GM12878 (cell line): ENCODE measurements around the gene CHAF1A. TPM values are rescaled to one million over a fixed set of nuclear protein-coding genes. Genes with fewer than 3 reads are reported as not detected.
A peak's percentile ranks its signal among the peaks of the same experiment; 100 is the strongest.

Experiments used
- ATAC-seq: fragments of 200-7000 bp; cut with Tn5 transposase; 3 replicates; pipeline ENCODE4 v1.9.1; 2020; ENCODE audit warnings: mild to moderate bottlenecking, moderate library complexity
- BruUV-seq: library from RNA; stranded (reverse); fragments of 400-500 nt; replicated peaks from 2 replicates; lab custom pipeline; 2021; lab: Mats Ljungman, UMichigan
- CTCF ChIA-PET: fragments of 300-600 bp; sonication (Branson Sonifier 250); formaldehyde crosslinking; extraction: SDS; loops from one replicate; lab custom pipeline; 2021; ENCODE audit warnings: inconsistent platforms; lab: Yijun Ruan, JAX
- POLR2A ChIA-PET: fragments of 350-600 bp; formaldehyde crosslinking; extraction: SDS; loops from one replicate; lab custom pipeline; 2021; ENCODE audit warnings: inconsistent platforms; lab: Charles Lee
- RAD21 ChIA-PET: fragments of 300-600 bp; sonication (Branson Sonifier 250); formaldehyde crosslinking; loops from one replicate; lab custom pipeline; 2023; ENCODE audit warnings: antibody characterized with exemption; ENCODE audit not compliant: unreplicated experiment; lab: Charles Lee
- SMC1A ChIA-PET: fragments of 300-600 bp; sonication (Branson Sonifier 250); formaldehyde crosslinking; loops from one replicate; lab custom pipeline; 2023; ENCODE audit not compliant: unreplicated experiment, uncharacterized antibody; lab: Charles Lee
- DNase-seq: peaks from one replicate; pipeline ENCODE4 v3.0.0-alpha.2; 2011; ENCODE audit warnings: low read depth, low spot score
- FAIRE-seq: peaks from 3 replicates; lab custom pipeline; 2011; peaks lifted over from hg19 to GRCh38; lab: Jason Lieb, UNC
- H2AFZ ChIP-seq: 2 replicates; pipeline ENCODE4 v1.6.0; 2011; ENCODE audit warnings: low read depth, low read length, control low read depth; ENCODE audit not compliant: control insufficient read depth
- H3K27ac ChIP-seq: 2 replicates; pipeline ENCODE4 v1.5.1; 2011; ENCODE audit warnings: control low read depth; ENCODE audit not compliant: control insufficient read depth, insufficient read depth
- H3K27me3 ChIP-seq, 2 experiments: replicated peaks in 1 of 2; 2 replicates each; pipeline versions ENCODE4 v1.6.0 to v1.6.1; 2011; ENCODE audit warnings: low read length in 1 of 2; ENCODE audit not compliant: control insufficient read depth in 2 of 2, insufficient read depth in 2 of 2
- H3K36me3 ChIP-seq, 2 experiments: 2 replicates each; pipeline ENCODE4 v1.5.1; 2011; ENCODE audit warnings: low read length in 1 of 2; ENCODE audit not compliant: control insufficient read depth in 2 of 2, insufficient read depth in 2 of 2
- H3K4me1 ChIP-seq: 2 replicates; pipeline ENCODE4 v1.6.1; 2011; ENCODE audit warnings: mild to moderate bottlenecking, low read length, moderate library complexity, mixed read lengths; ENCODE audit not compliant: control insufficient read depth, insufficient read depth
- H3K4me2 ChIP-seq: 2 replicates; pipeline ENCODE4 v1.6.0; 2011; ENCODE audit warnings: control low read depth; ENCODE audit not compliant: control insufficient read depth, insufficient read depth
- H3K4me3 ChIP-seq: fragments of 200-600 bp; sonication (generic); 2 replicates; pipeline ENCODE4 v1.5.1; 2016
- H3K79me2 ChIP-seq: 2 replicates; pipeline ENCODE4 v1.6.0; 2011; ENCODE audit warnings: low read length; ENCODE audit not compliant: control insufficient read depth, insufficient read depth
- H3K9ac ChIP-seq: 2 replicates; pipeline ENCODE4 v1.8.0; 2011; ENCODE audit warnings: low read length, control low read depth, mixed read lengths; ENCODE audit not compliant: control insufficient read depth, insufficient read depth
- H3K9me3 ChIP-seq: replicated peaks from 3 replicates; pipeline ENCODE4 v1.5.1; 2011; ENCODE audit warnings: mild to moderate bottlenecking, low read length; ENCODE audit not compliant: control insufficient read depth, insufficient read depth
- H4K20me1 ChIP-seq: 2 replicates; pipeline ENCODE4 v1.6.0; 2011; ENCODE audit not compliant: control insufficient read depth, insufficient read depth
- POLR2A ChIP-seq: IDR thresholded peaks from 2 replicates; pipeline ENCODE4 v1.6.1; 2011; ENCODE audit warnings: low read depth, mild to moderate bottlenecking, low read length
- WGBS: methylation state at CpG from one replicate; pipeline ENCODE4 v1.1.6; 2016; ENCODE audit warnings: low lambda C conversion rate; ENCODE audit not compliant: insufficient replicate concordance, insufficient coverage; ENCODE audit errors: missing lambda C conversion rate; 5-methylcytosine and 5-hydroxymethylcytosine counted together
- in situ Hi-C: fragments of 300-500 bp; cut with MboI; formaldehyde crosslinking; loops from 9 replicates; pipeline ENCODE4 v1.14.3; 2018; ENCODE audit warnings: mixed read lengths
- intact Hi-C: fragments of 100-400 bp; cut with micrococcal nuclease; formaldehyde crosslinking; loops from one replicate; pipeline ENCODE4 v1.14.2; 2022; ENCODE audit not compliant: unreplicated experiment
- polyA plus RNA-seq, 11 experiments: library from polyadenylated mRNA; depleted of rRNA in 4 of 11; unstranded in 6 of 11; stranded (reverse) in 5 of 11; fragments of >200 nt; fragmentation: Nextera tagmentation in 4 of 11; fragmentation: Illumina TruSeq in 1 of 11; extraction: Ambion mirVana in 4 of 11; extraction: Trizol in 1 of 11; gene quantifications; 1 replicate in 1 of 11; 2 replicates in 10 of 11; pipeline versions ENCODE4 v1.2.1 to v1.2.3, GENCODE V29; 2011 to 2016; ENCODE audit warnings: inconsistent platforms in 2 of 11, missing spikeins in 2 of 11, low read depth in 1 of 11
- total RNA-seq, 4 experiments: library from RNA; depleted of rRNA in 3 of 4; stranded (reverse); fragments of >200 nt in 3 of 4; fragmentation: Illumina TruSeq in 1 of 4; extraction: Trizol in 1 of 4; gene quantifications; 2 replicates each; pipeline versions ENCODE4 v1.2.1 to v1.2.3, GENCODE V29; 2013 to 2021
- TF ChIP-seq, protein P1 (sequence below): fragments of 450-650 bp; formaldehyde crosslinking; IDR thresholded peaks from 2 replicates; pipeline ENCODE4 v1.5.0; 2022; ENCODE audit warnings: mild to moderate bottlenecking, missing genetic modification characterization

The CHAF1A gene
- total and polyA plus RNA-seq, 10 of the 15 experiments (the other 5 are each of a cell fraction or from before 2014, with no cell fraction given): 1.3 to 69.1 (median 34.2) TPM

- ATAC-seq: no peak
- RAD21 ChIA-PET: no interaction called here
- WGBS: 83% methylated on average over 25 of the region's 25 CpGs
- intact Hi-C loops (no loop called here), in situ Hi-C loops (no loop called here)
- Histone ChIP-seq H3K27ac (no peak overlapping the region), H3K4me3 (no peak overlapping the region), H3K4me1 (no peaks in the 10 kb centered on the region), H2AFZ (no peak overlapping the region), H4K20me1 (no peaks in the 10 kb centered on the region), H3K4me2 (no peak overlapping the region), H3K36me3 (peaks cover 17 to 36% of the 10 kb centered on the region in 2 experiments; a peak in 3 of 4 replicates), H3K27me3 (no peaks in the 10 kb centered on the region), H3K9me3 (no peaks in the 10 kb centered on the region), H3K9ac (no peak overlapping the region), H3K79me2 (no peaks in the 10 kb centered on the region)
- TF ChIP-seq, protein P1, sequence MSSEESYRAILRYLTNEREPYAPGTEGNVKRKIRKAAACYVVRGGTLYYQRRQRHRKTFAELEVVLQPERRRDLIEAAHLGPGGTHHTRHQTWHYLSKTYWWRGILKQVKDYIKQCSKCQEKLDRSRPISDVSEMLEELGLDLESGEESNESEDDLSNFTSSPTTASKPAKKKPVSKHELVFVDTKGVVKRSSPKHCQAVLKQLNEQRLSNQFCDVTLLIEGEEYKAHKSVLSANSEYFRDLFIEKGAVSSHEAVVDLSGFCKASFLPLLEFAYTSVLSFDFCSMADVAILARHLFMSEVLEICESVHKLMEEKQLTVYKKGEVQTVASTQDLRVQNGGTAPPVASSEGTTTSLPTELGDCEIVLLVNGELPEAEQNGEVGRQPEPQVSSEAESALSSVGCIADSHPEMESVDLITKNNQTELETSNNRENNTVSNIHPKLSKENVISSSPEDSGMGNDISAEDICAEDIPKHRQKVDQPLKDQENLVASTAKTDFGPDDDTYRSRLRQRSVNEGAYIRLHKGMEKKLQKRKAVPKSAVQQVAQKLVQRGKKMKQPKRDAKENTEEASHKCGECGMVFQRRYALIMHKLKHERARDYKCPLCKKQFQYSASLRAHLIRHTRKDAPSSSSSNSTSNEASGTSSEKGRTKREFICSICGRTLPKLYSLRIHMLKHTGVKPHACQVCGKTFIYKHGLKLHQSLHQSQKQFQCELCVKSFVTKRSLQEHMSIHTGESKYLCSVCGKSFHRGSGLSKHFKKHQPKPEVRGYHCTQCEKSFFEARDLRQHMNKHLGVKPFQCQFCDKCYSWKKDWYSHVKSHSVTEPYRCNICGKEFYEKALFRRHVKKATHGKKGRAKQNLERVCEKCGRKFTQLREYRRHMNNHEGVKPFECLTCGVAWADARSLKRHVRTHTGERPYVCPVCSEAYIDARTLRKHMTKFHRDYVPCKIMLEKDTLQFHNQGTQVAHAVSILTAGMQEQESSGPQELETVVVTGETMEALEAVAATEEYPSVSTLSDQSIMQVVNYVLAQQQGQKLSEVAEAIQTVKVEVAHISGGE (CRISPR knock-in tag): no peak
- peak; percentile 33; the same call in 1 of the 2 replicates for TF ChIP-seq POLR2A
- POLR2A ChIA-PET: no interaction called here
- SMC1A ChIA-PET: no interaction called here
- CTCF ChIA-PET: no interaction called here
- no TSS peak for BruUV-seq
- no peak for DNase-seq
- no peak for FAIRE-seq
Observed at GRCh38 chr19:4358709-4359626, 43.5 kb upstream of the CHAF1A start.
